ENCODE data around the gene SOHLH1.
A peak's percentile ranks its signal among the peaks of the same experiment; 100 is the strongest.

SOHLH1 gene

GRCh38 chr9:135703726-135704125, 4.4 kb upstream of the SOHLH1 start:
- Histone ChIP-seq H3K9me3 (ENCODE audit: low read length) (no peaks in the 10 kb centered on the region), H3K27ac (ENCODE audit: low read depth, low read length, poor library complexity, severe bottlenecking) (no peak overlapping the region), H3F3A (ENCODE audit: insufficient read depth, low read length) (no peaks in the 10 kb centered on the region), H4K20me1 (ENCODE audit: insufficient read depth, low read length) (no peaks in the 10 kb centered on the region), H3K9ac (ENCODE audit: low read length) (no peak overlapping the region), H2AFZ (ENCODE audit: low read length) (no peak overlapping the region), H3K36me3 (ENCODE audit: insufficient read depth, low read length) (no peaks in the 10 kb centered on the region), H3K4me2 (ENCODE audit: low read length) (no peak overlapping the region), H3K79me2 (ENCODE audit: insufficient read depth, low read length) (no peaks in the 10 kb centered on the region), H3K4me3 (ENCODE audit: low read depth, low read length, poor library complexity, severe bottlenecking) (no peak overlapping the region), H3K4me1 (ENCODE audit: insufficient read depth, low read length, severe bottlenecking) (no peaks in the 10 kb centered on the region), H3K27me3 (ENCODE audit: insufficient read depth, low read length) (no peaks in the 10 kb centered on the region), H3K9me2 (ENCODE audit: low read depth, low read length) (no peaks in the 10 kb centered on the region)
- TF ChIP-seq CTCF (IDR thresholded peaks at IDR 0.05; ENCODE audit: low read length) = no peak
- no peak for TF ChIP-seq EZH2 (IDR thresholded peaks at IDR 0.05; ENCODE audit: borderline replicate concordance, low read length)

- TF ChIP-seq CTCF (IDR thresholded peaks at IDR 0.05; ENCODE audit: low read length) (peak; percentile 78), EZH2 (IDR thresholded peaks at IDR 0.05; ENCODE audit: borderline replicate concordance, low read length) (no peak)
- no peak within 1 kb of the TSS for H2AFZ ChIP-seq (ENCODE audit: low read length)
- no peaks in the 10 kb centered on the region for H3K36me3 ChIP-seq (ENCODE audit: insufficient read depth, low read length)
- no peak within 1 kb of the TSS for H3K27ac ChIP-seq (ENCODE audit: low read depth, low read length, poor library complexity, severe bottlenecking)
- H3K27me3 ChIP-seq (ENCODE audit: insufficient read depth, low read length) = no peaks in the 10 kb centered on the region
- H3F3A ChIP-seq (ENCODE audit: insufficient read depth, low read length) = no peaks in the 10 kb centered on the region
- no peaks in the 10 kb centered on the region for H3K9me2 ChIP-seq (ENCODE audit: low read depth, low read length)
- no peaks in the 10 kb centered on the region for H3K9me3 ChIP-seq (ENCODE audit: low read length)
- H3K79me2 ChIP-seq (ENCODE audit: insufficient read depth, low read length) = no peaks in the 10 kb centered on the region
- H4K20me1 ChIP-seq (ENCODE audit: insufficient read depth, low read length) = no peaks in the 10 kb centered on the region
- no peak within 1 kb of the TSS for H3K9ac ChIP-seq (ENCODE audit: low read length)
- no peak within 1 kb of the TSS for H3K4me2 ChIP-seq (ENCODE audit: low read length)
- no peak within 1 kb of the TSS for H3K4me3 ChIP-seq (ENCODE audit: low read depth, low read length, poor library complexity, severe bottlenecking)
- no peaks in the 10 kb centered on the region for H3K4me1 ChIP-seq (ENCODE audit: insufficient read depth, low read length, severe bottlenecking)
Measured at GRCh38 chr9:135701959-135702721, 2.9 kb upstream of the SOHLH1 start, which contains the start of gene KCNT1. Gene KCNT1 (plus strand): TSS chr9:135702185. CDS start chr9:135702259, 74 bp downstream.

GRCh38 chr9:135701067-135701958, 2.0 kb upstream of the SOHLH1 start:
- Histone ChIP-seq H3K9me3 (ENCODE audit: low read length) (no peaks in the 10 kb centered on the region), H3K9me2 (ENCODE audit: low read depth, low read length) (no peaks in the 10 kb centered on the region), H4K20me1 (ENCODE audit: insufficient read depth, low read length) (no peaks in the 10 kb centered on the region), H3K4me3 (ENCODE audit: low read depth, low read length, poor library complexity, severe bottlenecking) (no peak overlapping the region), H3K36me3 (ENCODE audit: insufficient read depth, low read length) (no peaks in the 10 kb centered on the region), H3K4me1 (ENCODE audit: insufficient read depth, low read length, severe bottlenecking) (no peaks in the 10 kb centered on the region), H2AFZ (ENCODE audit: low read length) (no peak overlapping the region), H3K79me2 (ENCODE audit: insufficient read depth, low read length) (no peaks in the 10 kb centered on the region), H3K9ac (ENCODE audit: low read length) (no peak overlapping the region), H3F3A (ENCODE audit: insufficient read depth, low read length) (no peaks in the 10 kb centered on the region), H3K27ac (ENCODE audit: low read depth, low read length, poor library complexity, severe bottlenecking) (no peak overlapping the region), H3K27me3 (ENCODE audit: insufficient read depth, low read length) (no peaks in the 10 kb centered on the region), H3K4me2 (ENCODE audit: low read length) (no peak overlapping the region)
- TF ChIP-seq CTCF (IDR thresholded peaks at IDR 0.05; ENCODE audit: low read length) (no peak), EZH2 (IDR thresholded peaks at IDR 0.05; ENCODE audit: borderline replicate concordance, low read length) (no peak)

Measured in OCI-LY1 (cell line).